HepG2 (cell line): ENCODE measurements around the gene MRO. TPM values are rescaled to one million over a fixed set of nuclear protein-coding genes. Genes with fewer than 3 reads are reported as not detected.

Experiments used
- ATF3 ChIP-seq: sonication (generic); formaldehyde crosslinking; IDR thresholded peaks from 2 replicates; pipeline ENCODE4 v1.4.0; 2020; ENCODE audit warnings: missing genetic modification reagents
- ATF5 ChIP-seq: sonication (generic); formaldehyde crosslinking; IDR thresholded peaks from 2 replicates; pipeline ENCODE4 v1.4.0; 2020; ENCODE audit warnings: mild to moderate bottlenecking, low read depth, missing genetic modification reagents
- EED ChIP-seq: sonication (generic); formaldehyde crosslinking; IDR thresholded peaks from 2 replicates; pipeline ENCODE4 v1.5.0; 2020; ENCODE audit warnings: mild to moderate bottlenecking, missing genetic modification reagents
- FOXK1 ChIP-seq: sonication (generic); formaldehyde crosslinking; IDR thresholded peaks from 2 replicates; pipeline ENCODE4 v1.4.0; 2020; ENCODE audit warnings: low read depth, missing genetic modification reagents, borderline replicate concordance
- GABPA ChIP-seq, 2 experiments: IDR thresholded peaks; 2 replicates each; pipeline ENCODE4 v1.6.1; 2011 to 2016; ENCODE audit warnings: low read depth in 2 of 2, low read length in 1 of 2, missing biosample characterization in 1 of 2, missing genetic modification characterization in 1 of 2
- MLX ChIP-seq: IDR thresholded peaks from 2 replicates; pipeline ENCODE4 v1.6.1; 2016
- U2AF2 ChIP-seq: fragments of 200-400 bp; formaldehyde crosslinking; IDR thresholded peaks from 2 replicates; pipeline ENCODE4 v1.6.1; 2017; ENCODE audit warnings: low read depth, mild to moderate bottlenecking, low read length
- ZNF12 ChIP-seq: sonication (generic); formaldehyde crosslinking; IDR thresholded peaks from 2 replicates; pipeline ENCODE4 v1.5.0; 2020; ENCODE audit warnings: missing genetic modification reagents
- ZNF136 ChIP-seq: sonication (generic); formaldehyde crosslinking; IDR thresholded peaks from 2 replicates; pipeline ENCODE4 v1.8.1; 2022; ENCODE audit warnings: low read depth, mild to moderate bottlenecking, moderate library complexity, missing genetic modification reagents
- ZNF280B ChIP-seq: sonication (generic); formaldehyde crosslinking; IDR thresholded peaks from 2 replicates; pipeline ENCODE4 v1.5.0; 2020; ENCODE audit warnings: missing genetic modification reagents, mild to moderate bottlenecking, borderline replicate concordance
- ZNF333 ChIP-seq: sonication (generic); formaldehyde crosslinking; IDR thresholded peaks from 2 replicates; pipeline ENCODE4 v1.4.0; 2020; ENCODE audit warnings: mild to moderate bottlenecking, missing genetic modification reagents, borderline replicate concordance
- ZNF44 ChIP-seq: sonication (generic); formaldehyde crosslinking; IDR thresholded peaks from 2 replicates; pipeline ENCODE4 v1.5.1; 2020; ENCODE audit warnings: mild to moderate bottlenecking, missing genetic modification reagents
- ZNF546 ChIP-seq: sonication (generic); formaldehyde crosslinking; conservative IDR thresholded peaks from 2 replicates; pipeline ENCODE4 v1.8.1; 2023; ENCODE audit warnings: mild to moderate bottlenecking, missing genetic modification reagents
- ZNF83 ChIP-seq: sonication (generic); formaldehyde crosslinking; IDR thresholded peaks from 2 replicates; pipeline ENCODE4 v1.4.0; 2020; ENCODE audit warnings: missing genetic modification reagents, mild to moderate bottlenecking, borderline replicate concordance
- polyA plus RNA-seq, 8 experiments: library from polyadenylated mRNA; depleted of rRNA in 3 of 8; stranded (reverse) in 7 of 8; unstranded in 1 of 8; fragments of >200 nt; fragmentation: Illumina TruSeq in 4 of 8; extraction: Trizol in 4 of 8; gene quantifications; 2 replicates each; pipeline versions ENCODE4 v1.2.1 to v1.2.3, GENCODE V29; 2011 to 2016; ENCODE audit warnings: low read depth in 4 of 8, missing spikeins in 1 of 8, mixed read lengths in 1 of 8; ENCODE audit not compliant: insufficient read depth in 1 of 8
- total RNA-seq, 5 experiments: library from RNA; depleted of rRNA; stranded (reverse); fragments of >200 nt; fragmentation: Illumina TruSeq; extraction: Trizol; gene quantifications; 2 replicates each; pipeline ENCODE4 v1.2.3, GENCODE V29; 2016; ENCODE audit warnings: low read depth in 1 of 5
- TF ChIP-seq, protein P1 (sequence below): sonication (generic); formaldehyde crosslinking; IDR thresholded peaks from 2 replicates; pipeline ENCODE4 v1.4.0; 2020; ENCODE audit warnings: low read depth, mild to moderate bottlenecking, missing genetic modification reagents
- TF ChIP-seq, protein P2 (sequence below): sonication (generic); formaldehyde crosslinking; IDR thresholded peaks from 2 replicates; pipeline ENCODE4 v1.5.1; 2020; ENCODE audit warnings: mild to moderate bottlenecking, missing genetic modification reagents, borderline replicate concordance
- TF ChIP-seq, protein P3 (sequence below): sonication (generic); formaldehyde crosslinking; IDR thresholded peaks from 2 replicates; pipeline ENCODE4 v1.4.0; 2020; ENCODE audit warnings: mild to moderate bottlenecking, missing genetic modification reagents

The MRO gene
- total and polyA plus RNA-seq, 2 of the 13 experiments (the other 11 are each of a cell fraction or from before 2014, with no cell fraction given): not detected

DNA sequence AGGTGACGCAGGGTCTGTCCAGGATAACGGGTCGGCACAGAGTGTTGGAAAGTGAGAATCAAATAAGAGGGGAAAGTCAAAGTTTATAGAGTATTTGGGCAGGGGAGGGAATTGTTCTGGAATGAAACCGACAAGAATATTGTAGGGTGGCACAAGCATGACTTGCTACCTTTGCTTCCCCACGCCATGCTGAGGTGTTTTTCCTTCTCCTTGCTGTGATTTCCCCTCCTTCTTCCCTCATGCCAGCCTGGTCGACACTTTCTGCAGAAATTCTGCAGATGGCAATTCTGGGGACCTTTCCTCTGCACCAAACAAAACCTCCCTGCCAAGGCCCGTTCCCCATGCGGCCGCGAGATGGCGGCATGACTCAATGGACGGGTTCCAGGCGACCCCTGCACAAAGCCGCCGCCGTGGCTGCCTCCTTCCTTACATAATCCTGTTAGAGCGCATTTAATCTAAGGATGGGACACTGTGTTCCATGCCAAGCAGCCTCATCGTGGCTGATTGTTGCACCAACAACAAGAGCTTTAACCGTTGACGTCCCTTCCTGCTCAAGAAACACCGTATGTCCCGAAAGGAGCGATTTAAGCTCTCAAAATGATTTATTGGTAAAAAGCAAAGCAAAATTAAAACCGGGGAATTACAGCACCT lies at the start of gene MRO (continued):
- no peak for TF ChIP-seq U2AF2
- TF ChIP-seq ZNF136 (CRISPR knock-in tag): 0 out of 2 replicates have a peak, but pooled peaks have one; percentile 70
- TF ChIP-seq GABPA (IDR thresholded peaks at IDR 0.05; ENCODE audit: low read depth, low read length): no peak
- TF ChIP-seq GABPA (CRISPR knock-in tag; IDR thresholded peaks at IDR 0.05; ENCODE audit: low read depth): peak; percentile 11; the same call in 1 of the 2 replicates
- TF ChIP-seq ZNF44 (CRISPR knock-in tag): no peak
- TF ChIP-seq ZNF12 (CRISPR knock-in tag): no peak
- TF ChIP-seq, protein P1, sequence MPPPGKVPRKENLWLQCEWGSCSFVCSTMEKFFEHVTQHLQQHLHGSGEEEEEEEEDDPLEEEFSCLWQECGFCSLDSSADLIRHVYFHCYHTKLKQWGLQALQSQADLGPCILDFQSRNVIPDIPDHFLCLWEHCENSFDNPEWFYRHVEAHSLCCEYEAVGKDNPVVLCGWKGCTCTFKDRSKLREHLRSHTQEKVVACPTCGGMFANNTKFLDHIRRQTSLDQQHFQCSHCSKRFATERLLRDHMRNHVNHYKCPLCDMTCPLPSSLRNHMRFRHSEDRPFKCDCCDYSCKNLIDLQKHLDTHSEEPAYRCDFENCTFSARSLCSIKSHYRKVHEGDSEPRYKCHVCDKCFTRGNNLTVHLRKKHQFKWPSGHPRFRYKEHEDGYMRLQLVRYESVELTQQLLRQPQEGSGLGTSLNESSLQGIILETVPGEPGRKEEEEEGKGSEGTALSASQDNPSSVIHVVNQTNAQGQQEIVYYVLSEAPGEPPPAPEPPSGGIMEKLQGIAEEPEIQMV (CRISPR knock-in tag): no peak
- TF ChIP-seq, protein P2, sequence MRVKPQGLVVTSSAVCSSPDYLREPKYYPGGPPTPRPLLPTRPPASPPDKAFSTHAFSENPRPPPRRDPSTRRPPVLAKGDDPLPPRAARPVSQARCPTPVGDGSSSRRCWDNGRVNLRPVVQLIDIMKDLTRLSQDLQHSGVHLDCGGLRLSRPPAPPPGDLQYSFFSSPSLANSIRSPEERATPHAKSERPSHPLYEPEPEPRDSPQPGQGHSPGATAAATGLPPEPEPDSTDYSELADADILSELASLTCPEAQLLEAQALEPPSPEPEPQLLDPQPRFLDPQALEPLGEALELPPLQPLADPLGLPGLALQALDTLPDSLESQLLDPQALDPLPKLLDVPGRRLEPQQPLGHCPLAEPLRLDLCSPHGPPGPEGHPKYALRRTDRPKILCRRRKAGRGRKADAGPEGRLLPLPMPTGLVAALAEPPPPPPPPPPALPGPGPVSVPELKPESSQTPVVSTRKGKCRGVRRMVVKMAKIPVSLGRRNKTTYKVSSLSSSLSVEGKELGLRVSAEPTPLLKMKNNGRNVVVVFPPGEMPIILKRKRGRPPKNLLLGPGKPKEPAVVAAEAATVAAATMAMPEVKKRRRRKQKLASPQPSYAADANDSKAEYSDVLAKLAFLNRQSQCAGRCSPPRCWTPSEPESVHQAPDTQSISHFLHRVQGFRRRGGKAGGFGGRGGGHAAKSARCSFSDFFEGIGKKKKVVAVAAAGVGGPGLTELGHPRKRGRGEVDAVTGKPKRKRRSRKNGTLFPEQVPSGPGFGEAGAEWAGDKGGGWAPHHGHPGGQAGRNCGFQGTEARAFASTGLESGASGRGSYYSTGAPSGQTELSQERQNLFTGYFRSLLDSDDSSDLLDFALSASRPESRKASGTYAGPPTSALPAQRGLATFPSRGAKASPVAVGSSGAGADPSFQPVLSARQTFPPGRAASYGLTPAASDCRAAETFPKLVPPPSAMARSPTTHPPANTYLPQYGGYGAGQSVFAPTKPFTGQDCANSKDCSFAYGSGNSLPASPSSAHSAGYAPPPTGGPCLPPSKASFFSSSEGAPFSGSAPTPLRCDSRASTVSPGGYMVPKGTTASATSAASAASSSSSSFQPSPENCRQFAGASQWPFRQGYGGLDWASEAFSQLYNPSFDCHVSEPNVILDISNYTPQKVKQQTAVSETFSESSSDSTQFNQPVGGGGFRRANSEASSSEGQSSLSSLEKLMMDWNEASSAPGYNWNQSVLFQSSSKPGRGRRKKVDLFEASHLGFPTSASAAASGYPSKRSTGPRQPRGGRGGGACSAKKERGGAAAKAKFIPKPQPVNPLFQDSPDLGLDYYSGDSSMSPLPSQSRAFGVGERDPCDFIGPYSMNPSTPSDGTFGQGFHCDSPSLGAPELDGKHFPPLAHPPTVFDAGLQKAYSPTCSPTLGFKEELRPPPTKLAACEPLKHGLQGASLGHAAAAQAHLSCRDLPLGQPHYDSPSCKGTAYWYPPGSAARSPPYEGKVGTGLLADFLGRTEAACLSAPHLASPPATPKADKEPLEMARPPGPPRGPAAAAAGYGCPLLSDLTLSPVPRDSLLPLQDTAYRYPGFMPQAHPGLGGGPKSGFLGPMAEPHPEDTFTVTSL (CRISPR knock-in tag): 0 out of 2 replicates have a peak, but pooled peaks have one; percentile 21
- no peak for TF ChIP-seq ATF5 (CRISPR knock-in tag)
- no peak for TF ChIP-seq ZNF280B (CRISPR knock-in tag)
- TF ChIP-seq EED (CRISPR knock-in tag): 0 out of 2 replicates have a peak, but pooled peaks have one; percentile 55
- TF ChIP-seq MLX (CRISPR knock-in tag): no peak
- no peak for TF ChIP-seq ZNF333
- no peak for TF ChIP-seq FOXK1 (CRISPR knock-in tag)
- TF ChIP-seq, protein P3, sequence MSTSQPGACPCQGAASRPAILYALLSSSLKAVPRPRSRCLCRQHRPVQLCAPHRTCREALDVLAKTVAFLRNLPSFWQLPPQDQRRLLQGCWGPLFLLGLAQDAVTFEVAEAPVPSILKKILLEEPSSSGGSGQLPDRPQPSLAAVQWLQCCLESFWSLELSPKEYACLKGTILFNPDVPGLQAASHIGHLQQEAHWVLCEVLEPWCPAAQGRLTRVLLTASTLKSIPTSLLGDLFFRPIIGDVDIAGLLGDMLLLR (CRISPR knock-in tag): no peak
- no peak for TF ChIP-seq ZNF83 (CRISPR knock-in tag)
- no peak for TF ChIP-seq ATF3
- no peak for TF ChIP-seq ZNF546 (CRISPR knock-in tag)
